Parathyroid adenoma (tissue), 2 donors: Measurements from ENCODE around the gene L3MBTL2.

ENCODE experiments used
- H2AFZ ChIP-seq: fragments of 300-600 bp; sonication (generic); one replicate; pipeline ENCODE4 v1.7.0; 2017; ENCODE audit warnings: antibody characterized with exemption, mild to moderate bottlenecking
- H3K27ac ChIP-seq: fragments of 300-600 bp; sonication (generic); one replicate; pipeline ENCODE4 v1.7.0; 2017
- H3K27me3 ChIP-seq: fragments of 300-600 bp; sonication (generic); one replicate; pipeline ENCODE4 v1.7.0; 2017; ENCODE audit warnings: low read length; ENCODE audit not compliant: control insufficient read depth, insufficient read depth
- H3K36me3 ChIP-seq: fragments of 300-600 bp; sonication (generic); one replicate; pipeline ENCODE4 v1.7.0; 2017; ENCODE audit warnings: low read length; ENCODE audit not compliant: control insufficient read depth, insufficient read depth
- H3K4me1 ChIP-seq: fragments of 300-600 bp; sonication (generic); one replicate; pipeline ENCODE4 v1.7.0; 2017; ENCODE audit warnings: control low read depth
- H3K4me2 ChIP-seq: fragments of 300-600 bp; sonication (generic); one replicate; pipeline ENCODE4 v1.7.0; 2017; ENCODE audit warnings: low read length
- H3K4me3 ChIP-seq: fragments of 300-600 bp; sonication (generic); one replicate; pipeline ENCODE4 v1.7.0; 2017; ENCODE audit warnings: low read depth, low read length
- H3K79me2 ChIP-seq: fragments of 300-600 bp; sonication (generic); one replicate; pipeline ENCODE4 v1.7.0; 2017; ENCODE audit warnings: control low read depth
- H3K9ac ChIP-seq: fragments of 300-600 bp; sonication (generic); one replicate; pipeline ENCODE4 v1.7.0; 2017; ENCODE audit warnings: mild to moderate bottlenecking
- H3K9me3 ChIP-seq: fragments of 300-600 bp; sonication (generic); one replicate; pipeline ENCODE4 v1.7.0; 2017; ENCODE audit warnings: low read length; ENCODE audit not compliant: control insufficient read depth
- TF ChIP-seq, protein P1 (sequence below): fragments of 300-600 bp; sonication (generic); IDR thresholded peaks from one replicate; pipeline ENCODE4 v1.7.0; 2017; ENCODE audit warnings: antibody characterized with exemption, mild to moderate bottlenecking
- donor health status: primary hyperparathyroidism.

Gene L3MBTL2

DNA sequence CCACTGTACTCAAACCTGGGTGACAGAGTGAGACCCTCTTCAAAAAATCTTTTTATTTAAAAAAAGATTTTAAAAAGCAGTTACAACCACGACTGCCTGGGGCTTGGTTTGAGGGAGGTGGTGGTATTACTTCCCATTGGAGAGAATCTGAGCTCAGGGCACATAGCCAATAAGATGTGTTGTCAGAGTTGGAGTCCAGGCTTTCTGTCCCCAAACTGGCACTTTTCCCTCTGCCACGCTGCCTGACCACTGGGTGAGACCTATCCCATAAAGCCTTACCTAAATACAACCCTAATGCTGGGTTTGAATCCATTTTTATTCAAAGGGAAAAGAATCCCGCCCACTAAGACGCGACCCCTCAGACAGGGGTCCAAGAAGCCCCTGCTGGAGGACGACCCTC lies 24.1 kb downstream of the L3MBTL2 start:
- Histone ChIP-seq H3K4me1 (no peaks in the 10 kb centered on the region), H3K9me3 (no peaks in the 10 kb centered on the region), H3K36me3 (no peaks in the 10 kb centered on the region), H3K27ac (no peak overlapping the region), H2AFZ (no peak overlapping the region), H3K4me3 (no peak overlapping the region), H3K4me2 (no peak overlapping the region), H3K27me3 (no peaks in the 10 kb centered on the region), H3K79me2 (no peaks in the 10 kb centered on the region), H3K9ac (no peak overlapping the region)
- TF ChIP-seq, protein P1, sequence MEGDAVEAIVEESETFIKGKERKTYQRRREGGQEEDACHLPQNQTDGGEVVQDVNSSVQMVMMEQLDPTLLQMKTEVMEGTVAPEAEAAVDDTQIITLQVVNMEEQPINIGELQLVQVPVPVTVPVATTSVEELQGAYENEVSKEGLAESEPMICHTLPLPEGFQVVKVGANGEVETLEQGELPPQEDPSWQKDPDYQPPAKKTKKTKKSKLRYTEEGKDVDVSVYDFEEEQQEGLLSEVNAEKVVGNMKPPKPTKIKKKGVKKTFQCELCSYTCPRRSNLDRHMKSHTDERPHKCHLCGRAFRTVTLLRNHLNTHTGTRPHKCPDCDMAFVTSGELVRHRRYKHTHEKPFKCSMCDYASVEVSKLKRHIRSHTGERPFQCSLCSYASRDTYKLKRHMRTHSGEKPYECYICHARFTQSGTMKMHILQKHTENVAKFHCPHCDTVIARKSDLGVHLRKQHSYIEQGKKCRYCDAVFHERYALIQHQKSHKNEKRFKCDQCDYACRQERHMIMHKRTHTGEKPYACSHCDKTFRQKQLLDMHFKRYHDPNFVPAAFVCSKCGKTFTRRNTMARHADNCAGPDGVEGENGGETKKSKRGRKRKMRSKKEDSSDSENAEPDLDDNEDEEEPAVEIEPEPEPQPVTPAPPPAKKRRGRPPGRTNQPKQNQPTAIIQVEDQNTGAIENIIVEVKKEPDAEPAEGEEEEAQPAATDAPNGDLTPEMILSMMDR = no peak

DNA sequence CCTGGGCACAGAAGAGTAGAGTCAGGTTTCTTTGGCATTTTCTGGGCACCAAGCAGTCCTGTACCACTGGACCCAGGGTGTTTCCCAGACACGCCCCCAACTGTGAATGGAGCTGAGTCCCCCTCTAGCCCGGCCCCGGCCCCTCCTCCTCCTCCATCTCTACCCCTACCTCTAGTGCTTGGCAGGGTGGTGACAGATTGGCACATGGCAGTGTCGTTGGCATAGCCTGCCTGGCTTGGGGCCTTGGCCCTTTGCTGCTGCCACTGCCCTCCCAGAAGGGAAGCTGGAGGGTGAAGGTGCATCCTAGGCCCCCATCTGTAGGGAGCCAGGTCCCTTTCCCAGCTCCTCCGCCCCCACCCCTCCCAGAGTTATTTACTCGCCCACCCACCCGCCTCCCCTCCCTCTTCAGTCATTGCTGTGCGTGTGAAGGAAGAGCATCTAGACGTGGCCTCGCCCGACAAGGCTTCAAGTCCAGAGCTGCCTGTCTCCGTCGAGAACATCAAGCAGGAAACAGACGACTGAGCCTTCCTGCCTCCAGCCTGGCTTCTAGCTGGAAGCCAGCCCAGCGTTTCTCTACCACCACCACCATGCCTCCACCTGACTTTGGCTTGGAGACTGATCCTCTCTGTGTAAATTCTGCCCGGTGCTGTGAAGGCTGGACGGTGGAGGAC lies 24.8 kb downstream of the L3MBTL2 start:
- Histone ChIP-seq H3K27me3 (no peaks in the 10 kb centered on the region), H3K9me3 (no peaks in the 10 kb centered on the region), H3K27ac (no peak overlapping the region), H3K4me3 (no peak overlapping the region), H3K4me1 (no peaks in the 10 kb centered on the region), H3K4me2 (no peak overlapping the region), H3K36me3 (no peaks in the 10 kb centered on the region), H3K9ac (no peak overlapping the region), H3K79me2 (no peaks in the 10 kb centered on the region), H2AFZ (no peak overlapping the region)
- TF ChIP-seq, protein P1 = no peak

DNA sequence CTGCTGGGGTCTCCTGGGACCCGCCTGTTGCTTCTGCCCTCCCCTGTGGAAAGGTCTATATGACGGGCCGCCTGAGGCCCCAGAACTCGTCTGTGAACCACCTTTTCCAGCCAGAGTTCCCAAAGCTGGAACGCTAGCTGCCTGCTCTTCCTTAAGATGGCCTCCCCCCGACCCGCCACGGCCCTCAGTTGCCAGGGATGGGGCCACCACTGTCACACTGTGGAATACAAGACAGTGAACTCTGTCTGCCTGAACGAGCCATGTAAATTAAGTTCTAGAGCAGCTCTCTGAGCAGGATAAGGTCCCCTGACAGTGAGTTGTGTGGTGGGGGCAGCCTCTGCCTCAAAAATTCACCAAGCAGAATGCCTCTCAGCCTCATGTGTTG lies 25.3 kb downstream of the L3MBTL2 start:
- TF ChIP-seq, protein P1 = no peak
- H2AFZ ChIP-seq = no peak overlapping the region
- no peak overlapping the region for H3K9ac ChIP-seq
- H3K27ac ChIP-seq = no peak overlapping the region
- H3K9me3 ChIP-seq = no peaks in the 10 kb centered on the region
- no peaks in the 10 kb centered on the region for H3K4me1 ChIP-seq
- no peaks in the 10 kb centered on the region for H3K36me3 ChIP-seq
- H3K27me3 ChIP-seq = no peaks in the 10 kb centered on the region
- no peaks in the 10 kb centered on the region for H3K79me2 ChIP-seq
- H3K4me2 ChIP-seq = no peak overlapping the region
- H3K4me3 ChIP-seq = no peak overlapping the region

GRCh38 chr22:41231369-41231768 lies 26.3 kb downstream of the L3MBTL2 start:
- no peak overlapping the region for H3K9ac ChIP-seq

More at GRCh38 chr22:41231369-41231768, 26.3 kb downstream of the L3MBTL2 start:
- Histone ChIP-seq H3K27me3 (no peaks in the 10 kb centered on the region), H3K27ac (no peak overlapping the region), H3K4me3 (no peak overlapping the region), H3K9me3 (no peaks in the 10 kb centered on the region), H3K4me2 (no peak overlapping the region), H3K4me1 (no peaks in the 10 kb centered on the region), H2AFZ (no peak overlapping the region), H3K36me3 (no peaks in the 10 kb centered on the region), H3K79me2 (no peaks in the 10 kb centered on the region)
- TF ChIP-seq, protein P1 = no peak
